IPS-NIHi7 (cell line): ENCODE data around the gene C17orf107.

Source experiments
- DNase-seq: peaks from one replicate; pipeline ENCODE4 v3.0.0; 2012; ENCODE audit warnings: mixed read lengths; ENCODE audit errors: extremely low spot score

The C17orf107 gene

GRCh38 chr17:4934173-4934979, 35.0 kb downstream of the C17orf107 start:
- DNase-seq, result peak; percentile 66

GRCh38 chr17:4935650-4936049, 36.3 kb downstream of the C17orf107 start:
- no peak for DNase-seq

- DNase-seq, result no peak
Observed at GRCh38 chr17:4936436-4936835, 37.1 kb downstream of the C17orf107 start.

- DNase-seq, result no peak
Observed at GRCh38 chr17:4937553-4937952, 38.2 kb downstream of the C17orf107 start.

GRCh38 chr17:4938069-4938491, 38.7 kb downstream of the C17orf107 start:
- DNase-seq, result no peak

- no peak for DNase-seq
Observed at GRCh38 chr17:4938688-4939545, 39.6 kb downstream of the C17orf107 start.

- peak; percentile 26 for DNase-seq
Observed at GRCh38 chr17:4939546-4939795, 40.1 kb downstream of the C17orf107 start.

- DNase-seq, result peak; percentile 96
Observed at GRCh38 chr17:4939796-4940554, 40.6 kb downstream of the C17orf107 start, which contains the start of the genes RNF167 and SLC25A11. Gene RNF167 (plus strand): TSS chr17:4940268. CDS start chr17:4940910, 642 bp downstream. Gene SLC25A11 (minus strand): TSS chr17:4940046. CDS start chr17:4939910, 136 bp downstream.

- peak; percentile 76 for DNase-seq
Observed at GRCh38 chr17:4940555-4941318, 41.4 kb downstream of the C17orf107 start.

- no peak for DNase-seq
Observed at GRCh38 chr17:4941319-4941610, 41.9 kb downstream of the C17orf107 start.

GRCh38 chr17:4942760-4943508, 43.6 kb downstream of the C17orf107 start:
- DNase-seq, result no peak

GRCh38 chr17:4944163-4944553, 44.8 kb downstream of the C17orf107 start:
- no peak for DNase-seq

- no peak for DNase-seq
Observed at GRCh38 chr17:4944554-4945175, 45.3 kb downstream of the C17orf107 start.

GRCh38 chr17:4945176-4945943, 46.0 kb downstream of the C17orf107 start:
- peak; percentile 43 for DNase-seq

- DNase-seq, result no peak
Observed at GRCh38 chr17:4945944-4946280, 46.6 kb downstream of the C17orf107 start.

- no peak for DNase-seq
Observed at GRCh38 chr17:4946312-4946976, 47.1 kb downstream of the C17orf107 start.

GRCh38 chr17:4947010-4947410, 47.7 kb downstream of the C17orf107 start:
- no peak for DNase-seq

- DNase-seq, result peak; percentile 51
Observed at GRCh38 chr17:4947411-4948165, 48.3 kb downstream of the C17orf107 start.
